ENCODE data around the gene MEGF8.

The MEGF8 gene

GRCh38 chr19:42420055-42420544 is 94.7 kb downstream of the MEGF8 start:
- TF ChIP-seq CTCF (IDR thresholded peaks at IDR 0.05; ENCODE audit: low read depth, low read length, missing control alignments), result peak; percentile 97
- no peak for DNase-seq (ENCODE audit: low read depth)
- H3K4me3 ChIP-seq (ENCODE audit: low read depth, low read length), result no peak overlapping the region

DNA sequence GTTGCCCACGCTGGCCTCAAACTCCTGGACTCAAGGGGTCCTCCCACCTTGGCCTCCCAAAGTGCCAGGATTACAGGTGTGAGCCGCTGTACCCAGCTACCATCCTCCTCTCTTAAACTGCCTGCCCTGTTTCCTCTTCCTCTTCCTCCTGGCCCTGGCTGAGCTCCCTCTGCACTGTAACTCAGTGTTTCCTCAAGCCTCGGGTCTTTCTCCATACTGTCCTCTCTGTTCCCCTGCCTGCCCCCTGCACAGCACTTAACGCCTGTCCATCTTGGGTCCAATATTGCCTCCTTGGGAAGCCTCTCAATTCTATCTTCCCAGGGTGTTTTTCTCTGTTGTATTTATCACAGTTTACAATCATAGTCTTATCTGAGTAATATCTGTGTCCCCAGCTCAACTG is 95.7 kb downstream of the MEGF8 start:
- no peak for TF ChIP-seq CTCF (IDR thresholded peaks at IDR 0.05; ENCODE audit: low read depth, low read length, missing control alignments)
- DNase-seq (ENCODE audit: low read depth), result no peak
- H3K4me3 ChIP-seq (ENCODE audit: low read depth, low read length), result no peak overlapping the region

- no peak overlapping the region for H3K4me3 ChIP-seq (ENCODE audit: low read depth, low read length)
- no peak for DNase-seq (ENCODE audit: low read depth)
- no peak for TF ChIP-seq CTCF (IDR thresholded peaks at IDR 0.05; ENCODE audit: low read depth, low read length, missing control alignments)
These were observed 96.2 kb downstream of the MEGF8 start for GRCh38 chr19:42421591-42422031.

DNA sequence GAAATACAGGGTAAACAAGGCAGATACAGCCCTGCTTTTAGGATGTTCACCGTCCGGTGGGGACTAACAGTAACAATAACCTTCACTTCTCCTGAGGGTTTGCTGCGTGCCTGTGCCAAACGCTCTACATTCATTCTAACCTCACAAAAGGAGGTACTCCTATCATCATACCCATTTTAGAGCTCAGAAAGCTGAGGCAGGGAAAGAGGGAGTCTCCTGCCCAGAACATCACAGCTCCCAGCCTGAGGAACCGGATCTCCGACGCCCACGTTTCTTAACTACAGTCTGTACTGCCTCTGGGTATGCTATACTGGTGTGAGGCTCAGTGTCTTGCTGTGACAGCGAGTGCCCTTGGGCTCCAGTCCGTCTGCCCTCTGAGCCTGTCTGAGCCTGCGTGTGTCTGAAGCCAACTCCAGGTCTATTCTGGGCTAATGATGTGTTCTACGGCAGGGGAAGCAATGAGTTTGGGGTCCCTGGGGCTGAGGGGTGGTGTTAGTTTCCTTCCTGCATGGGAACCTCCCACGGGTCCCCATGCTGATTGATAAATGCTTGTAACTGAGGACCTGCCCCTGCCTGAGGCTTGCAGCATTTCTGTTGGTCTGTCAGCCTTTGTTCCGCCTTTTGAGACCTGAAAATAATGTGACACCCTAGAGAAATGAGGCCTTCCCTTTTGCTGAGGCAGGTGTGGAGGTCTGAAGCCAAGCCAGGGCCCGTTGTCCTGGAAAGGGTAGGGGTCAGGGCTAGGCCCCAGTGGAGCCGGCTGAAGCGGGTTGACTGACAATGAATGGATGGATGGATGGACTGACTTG is 96.9 kb downstream of the MEGF8 start:
- TF ChIP-seq CTCF (IDR thresholded peaks at IDR 0.05; ENCODE audit: low read depth, low read length, missing control alignments), result no peak
- H3K4me3 ChIP-seq (ENCODE audit: low read depth, low read length), result peak overlapping the region; percentile 66
- DNase-seq (ENCODE audit: low read depth), result no peak

DNA sequence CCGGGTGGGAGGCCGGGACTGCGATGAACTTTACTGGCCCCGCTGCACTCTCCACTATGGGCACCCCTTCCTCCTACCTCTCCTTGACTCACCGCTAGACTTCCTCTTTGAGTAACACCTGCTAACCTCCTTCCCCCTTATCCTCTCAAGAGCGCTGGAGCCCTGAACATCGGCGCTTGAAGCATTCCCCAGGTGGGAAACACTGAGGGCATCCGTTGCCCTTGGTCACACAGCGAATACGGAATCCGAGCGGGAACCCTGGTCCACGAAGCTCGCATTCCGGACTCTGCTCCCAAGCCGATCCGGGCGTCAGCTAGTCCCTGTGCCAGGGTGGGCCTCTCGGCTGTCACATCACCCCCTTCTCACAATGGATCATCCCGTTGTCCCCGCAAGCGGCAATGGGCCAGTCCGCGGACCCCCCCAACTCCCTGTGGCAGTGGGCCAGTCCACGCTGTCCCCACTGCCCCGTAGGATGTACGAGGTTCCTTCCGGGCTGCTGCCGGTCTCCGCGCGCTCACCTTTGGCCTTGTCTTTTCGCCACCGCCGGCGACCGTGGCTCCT is 97.5 kb downstream of the MEGF8 start:
- H3K4me3 ChIP-seq (ENCODE audit: low read depth, low read length), result peak overlapping the region; percentile 66

More for the DNA sequence above, 97.5 kb downstream of the MEGF8 start:
- no peak for TF ChIP-seq CTCF (IDR thresholded peaks at IDR 0.05; ENCODE audit: low read depth, low read length, missing control alignments)
- DNase-seq (ENCODE audit: low read depth), result no peak

All from GM12864 (cell line).